Fibroblast of skin of abdomen (primary cell): Measurements from ENCODE around the gene RPS6KC1.
A peak's percentile ranks its signal among the peaks of the same experiment; 100 is the strongest.
"Not testable (repeated sequence)": the region's sequence is repeated elsewhere in the genome, so short reads cannot be mapped to it uniquely, and the experiment has no call there.

ENCODE experiments used
- DNase-seq: peaks from one replicate; pipeline ENCODE4 v3.0.0-alpha.2; 2013

Gene RPS6KC1

DNA sequence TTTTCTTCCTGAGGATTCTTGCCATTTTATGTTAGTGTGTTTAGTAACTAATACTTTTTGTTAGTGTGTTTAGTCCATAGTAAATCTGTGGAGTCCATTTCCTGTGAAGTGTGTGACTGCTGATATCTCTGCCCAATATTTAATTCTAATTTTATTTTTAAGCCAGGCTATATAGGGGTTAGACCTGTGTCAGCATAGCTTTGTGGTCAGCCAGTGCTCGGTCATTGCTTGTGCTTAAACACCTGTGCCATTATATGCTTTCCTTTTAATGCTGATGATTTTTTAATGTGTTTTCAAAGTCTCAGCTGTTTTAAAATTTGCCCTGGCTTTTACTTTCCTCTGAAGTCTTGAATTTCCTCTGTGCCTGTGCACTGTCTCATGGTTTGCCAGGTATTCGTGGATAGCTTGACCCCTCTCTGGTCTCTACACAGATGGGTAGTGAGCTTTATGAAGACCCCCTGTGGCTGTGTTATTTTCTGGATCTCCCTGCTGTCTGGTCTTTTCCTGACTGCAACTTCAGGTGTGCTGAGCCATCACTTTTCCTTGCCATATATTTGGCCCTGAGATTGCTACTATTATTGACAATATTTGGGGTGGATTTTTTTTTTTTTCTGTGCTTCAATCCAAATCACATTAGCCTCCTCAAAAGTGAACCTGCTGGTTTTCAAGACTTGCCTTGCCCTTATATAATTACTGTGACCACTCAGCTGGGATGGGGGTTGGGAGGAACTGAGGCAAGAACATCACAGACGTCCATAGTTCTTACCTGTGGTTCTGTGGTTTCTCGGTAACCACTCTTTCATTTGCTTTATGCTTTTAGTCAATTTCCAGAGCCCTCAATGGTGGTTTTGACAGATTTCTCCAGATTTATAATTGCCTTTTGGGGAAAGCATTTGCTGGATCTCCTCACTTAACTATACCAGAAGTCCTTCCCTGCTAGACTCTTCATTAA is 59.6 kb downstream of the RPS6KC1 start:
- DNase-seq: no peak

DNA sequence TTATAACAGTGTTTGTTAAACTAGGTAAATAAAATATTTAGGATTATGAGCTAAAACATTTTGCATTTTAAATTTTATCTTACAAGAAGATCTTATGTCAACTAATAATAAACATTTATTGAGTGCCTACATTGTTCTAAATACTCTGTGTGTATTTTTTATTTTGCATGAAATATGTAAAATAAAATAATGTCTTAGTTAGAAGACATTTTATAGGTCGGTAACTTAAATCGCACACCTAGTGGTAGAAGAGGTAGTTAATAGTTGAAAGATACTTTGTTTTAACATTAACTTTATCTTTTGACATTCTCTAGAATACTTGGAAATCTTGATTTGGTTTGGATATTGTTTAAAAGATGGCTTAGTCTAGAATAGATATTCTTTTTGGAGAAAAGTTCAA is 60.5 kb downstream of the RPS6KC1 start:
- DNase-seq: no peak

DNA sequence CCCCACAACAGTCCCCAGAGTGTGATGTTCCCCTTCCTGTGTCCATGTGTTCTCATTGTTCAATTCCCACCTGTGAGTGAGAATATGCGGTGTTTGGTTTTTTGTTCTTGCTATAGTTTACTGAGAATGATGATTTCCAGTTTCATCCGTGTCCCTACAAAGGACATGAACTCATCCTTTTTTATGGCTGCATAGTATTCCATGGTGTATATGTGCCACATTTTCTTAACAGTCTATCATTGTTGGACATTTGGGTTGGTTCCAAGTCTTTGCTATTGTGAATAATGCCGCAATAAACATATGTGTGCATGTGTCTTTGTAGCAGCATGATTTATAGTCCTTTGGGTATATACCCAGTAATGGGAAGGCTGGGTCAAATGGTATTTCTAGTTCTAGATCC is 61.7 kb downstream of the RPS6KC1 start:
- not testable (repeated sequence) for DNase-seq

DNA sequence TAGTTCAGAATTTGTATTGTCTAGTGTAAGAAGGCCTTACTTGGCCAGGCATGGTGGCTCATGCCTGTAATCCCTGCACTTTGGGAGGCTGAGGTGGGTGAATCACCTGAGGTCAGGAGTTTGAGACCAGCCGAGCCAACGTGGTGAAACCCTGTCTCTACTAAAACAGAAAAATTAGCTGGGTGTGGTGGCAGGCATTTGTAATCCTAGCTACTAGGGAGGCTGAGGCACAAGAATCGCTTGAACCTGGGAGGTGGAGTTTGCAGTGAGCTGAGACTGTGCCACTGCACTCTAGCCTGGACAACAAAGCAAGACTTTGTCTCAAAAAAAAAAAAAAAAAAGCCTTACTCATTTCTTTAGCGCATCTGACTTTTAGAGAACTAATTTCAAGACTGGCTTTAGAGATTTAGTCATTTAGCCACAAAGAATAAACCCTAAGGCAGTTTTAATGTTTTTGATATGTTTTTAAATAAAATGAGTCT is 66.7 kb downstream of the RPS6KC1 start:
- DNase-seq: not testable (repeated sequence)

DNA sequence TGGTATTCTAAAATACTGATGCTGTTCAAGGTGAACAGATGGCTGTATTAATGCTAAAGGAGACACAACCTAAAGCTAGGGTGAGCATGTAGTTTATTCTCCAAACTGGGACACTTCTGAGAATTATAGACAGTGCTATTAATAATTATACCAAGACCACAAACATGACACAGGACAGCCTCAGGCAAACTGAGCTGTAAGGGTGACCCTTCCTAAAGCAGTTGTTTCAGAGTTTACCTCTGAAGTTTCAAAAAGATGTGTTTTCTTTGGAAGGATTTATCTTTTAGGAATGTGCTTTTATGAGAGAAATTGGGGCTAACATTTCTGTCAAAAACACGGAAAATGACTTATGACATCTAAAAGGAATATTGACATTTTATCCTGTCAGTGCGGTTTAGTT is 68.8 kb downstream of the RPS6KC1 start:
- DNase-seq: no peak

DNA sequence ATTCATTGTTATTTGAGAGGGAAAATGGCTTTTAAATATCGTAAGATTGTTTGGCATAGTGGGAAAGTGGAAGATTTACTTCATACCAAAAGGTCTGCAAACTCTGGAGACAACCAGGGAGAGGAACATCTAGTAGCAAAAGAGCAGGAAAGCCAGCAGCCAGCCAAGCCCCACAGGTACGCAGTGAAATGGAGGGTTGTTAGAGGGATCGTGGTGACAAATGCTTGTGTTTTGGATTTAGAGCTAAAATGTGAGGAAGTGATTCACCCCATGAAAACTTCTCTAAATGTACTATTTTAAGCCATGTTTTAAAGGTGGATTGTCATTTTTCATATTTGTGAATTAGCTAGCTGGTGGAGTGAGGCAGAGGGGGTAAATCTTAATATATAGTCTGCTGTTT is 69.3 kb downstream of the RPS6KC1 start:
- DNase-seq: no peak

DNA sequence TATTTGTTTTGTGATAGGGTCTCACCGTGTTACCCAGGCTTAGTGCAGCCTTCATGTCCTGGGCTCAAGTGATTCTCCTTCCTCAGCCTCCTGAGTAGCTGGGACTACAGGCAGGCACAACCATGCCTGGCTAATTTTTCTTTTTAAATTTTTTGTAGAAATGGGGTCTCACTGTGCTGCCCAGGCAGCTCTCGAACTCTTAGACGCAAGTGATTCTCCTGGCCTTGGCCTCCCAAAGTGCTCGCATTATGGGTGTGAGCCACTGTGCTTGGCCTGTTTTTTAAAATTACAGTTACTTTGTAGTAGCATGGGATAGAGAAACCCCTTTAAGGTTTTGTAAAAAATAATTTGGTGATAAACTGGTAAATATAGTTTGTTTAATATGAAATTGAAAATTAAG is 69.9 kb downstream of the RPS6KC1 start:
- DNase-seq: no peak

DNA sequence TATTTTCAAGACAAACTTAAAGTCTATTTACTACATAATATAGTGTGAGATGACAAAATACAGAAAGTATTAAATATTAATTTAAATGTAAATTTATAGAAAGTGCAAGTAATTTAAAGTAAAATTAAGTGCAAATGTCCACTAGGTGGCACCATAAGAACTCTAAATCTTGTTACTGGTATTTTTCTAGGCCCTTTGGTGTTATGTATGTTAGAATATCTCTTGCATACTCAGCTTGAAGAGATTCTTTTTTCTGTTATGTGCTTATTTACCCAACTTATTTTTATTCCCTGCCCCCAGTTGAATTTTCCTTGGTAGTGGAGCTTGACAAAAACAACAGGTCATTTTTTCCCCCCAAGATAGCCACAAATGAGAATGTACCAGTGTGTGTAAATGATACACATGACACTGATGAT is 71.5 kb downstream of the RPS6KC1 start:
- peak; percentile 46 for DNase-seq

DNA sequence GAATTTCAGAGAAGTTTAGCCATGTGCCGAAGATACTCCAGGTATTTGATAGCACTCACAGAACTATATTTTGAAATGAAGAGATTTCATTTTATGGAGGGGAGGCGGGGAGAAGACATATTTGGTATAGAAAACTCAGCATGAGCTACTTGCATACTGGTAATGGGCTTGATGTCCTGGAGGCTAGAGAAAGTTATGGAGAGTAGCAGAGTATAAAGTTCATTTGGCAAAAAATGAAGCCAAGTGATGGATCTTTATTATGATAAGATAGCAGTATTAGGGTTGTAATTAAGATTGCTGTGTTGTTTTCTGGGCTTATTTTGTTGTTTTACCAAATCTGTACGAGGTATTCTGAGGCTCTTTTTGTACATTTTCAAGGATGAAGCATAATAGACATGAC is 72.0 kb downstream of the RPS6KC1 start:
- no peak for DNase-seq

DNA sequence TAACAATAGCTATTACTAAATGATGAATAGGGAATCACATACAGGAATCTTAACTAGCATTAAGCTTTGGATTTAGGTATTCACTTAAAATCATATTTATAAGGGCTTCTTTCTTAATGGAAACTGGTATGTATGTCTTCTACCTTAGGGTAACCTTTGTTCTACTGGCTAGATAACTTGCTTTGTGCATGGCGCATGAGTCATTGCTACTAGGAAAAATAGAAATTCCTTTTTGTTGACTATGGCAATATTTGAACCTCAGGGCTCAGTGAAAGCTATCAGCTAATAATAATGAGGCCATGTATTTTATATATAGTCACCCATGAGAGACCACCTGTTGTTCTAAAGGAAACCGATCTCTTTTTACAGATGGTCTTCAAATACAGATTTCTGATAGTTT is 72.5 kb downstream of the RPS6KC1 start:
- peak; percentile 53 for DNase-seq

DNA sequence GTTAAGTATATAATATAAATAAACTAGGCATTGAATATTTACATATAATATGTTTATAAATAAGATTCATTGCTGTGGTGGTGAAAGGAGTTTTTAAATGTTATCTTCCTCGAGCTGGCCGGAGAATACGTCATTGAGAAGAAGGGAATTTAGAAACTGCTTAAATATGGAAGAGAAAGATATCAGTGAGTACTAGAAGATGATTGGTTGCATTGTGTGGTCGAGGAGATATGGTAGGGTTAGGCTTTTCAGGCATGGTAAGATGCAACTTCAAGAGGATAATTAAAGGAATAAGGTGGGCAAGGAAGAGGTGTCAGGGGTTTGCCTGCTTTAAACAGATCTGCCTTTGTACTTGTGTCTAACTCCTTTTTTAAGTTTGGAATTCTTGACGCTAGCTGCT is 73.5 kb downstream of the RPS6KC1 start:
- DNase-seq: no peak

DNA sequence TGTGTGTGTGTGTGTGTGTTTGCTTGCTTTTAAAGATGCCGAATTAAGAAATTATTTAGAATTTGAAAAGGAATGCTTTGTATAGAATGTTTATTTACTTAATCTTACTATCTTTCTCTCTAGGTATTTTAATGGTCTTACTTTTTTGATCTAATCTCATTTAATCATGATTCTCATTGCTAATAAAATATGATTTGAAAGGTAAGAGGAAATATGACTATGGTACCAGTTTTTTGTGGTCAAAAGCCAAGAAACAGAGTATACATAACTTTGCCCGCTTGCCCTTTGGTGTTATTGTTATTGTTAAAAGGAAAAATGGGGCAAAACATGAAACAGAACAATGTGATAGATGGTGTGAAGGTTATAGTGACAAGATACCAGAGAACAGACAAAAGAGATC is 74.6 kb downstream of the RPS6KC1 start:
- DNase-seq: no peak

DNA sequence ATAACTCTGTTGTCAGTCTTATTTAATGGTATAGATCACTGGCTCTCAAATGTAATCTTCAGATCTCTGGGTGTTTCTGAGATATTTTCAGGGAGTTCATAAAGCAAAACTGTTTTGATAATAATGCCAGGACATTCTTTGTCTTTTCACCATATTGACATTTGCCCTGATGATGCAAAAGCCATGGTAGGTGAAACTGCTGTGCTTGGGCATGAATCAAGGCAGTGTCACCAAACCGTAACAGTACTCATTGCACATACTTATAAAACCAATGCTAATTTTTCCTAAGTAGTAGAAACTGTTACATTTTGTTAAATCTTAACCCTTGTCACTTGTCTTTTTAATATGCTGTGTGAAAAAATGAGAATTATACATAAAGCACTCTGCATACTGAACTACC is 76.0 kb downstream of the RPS6KC1 start:
- no peak for DNase-seq

DNA sequence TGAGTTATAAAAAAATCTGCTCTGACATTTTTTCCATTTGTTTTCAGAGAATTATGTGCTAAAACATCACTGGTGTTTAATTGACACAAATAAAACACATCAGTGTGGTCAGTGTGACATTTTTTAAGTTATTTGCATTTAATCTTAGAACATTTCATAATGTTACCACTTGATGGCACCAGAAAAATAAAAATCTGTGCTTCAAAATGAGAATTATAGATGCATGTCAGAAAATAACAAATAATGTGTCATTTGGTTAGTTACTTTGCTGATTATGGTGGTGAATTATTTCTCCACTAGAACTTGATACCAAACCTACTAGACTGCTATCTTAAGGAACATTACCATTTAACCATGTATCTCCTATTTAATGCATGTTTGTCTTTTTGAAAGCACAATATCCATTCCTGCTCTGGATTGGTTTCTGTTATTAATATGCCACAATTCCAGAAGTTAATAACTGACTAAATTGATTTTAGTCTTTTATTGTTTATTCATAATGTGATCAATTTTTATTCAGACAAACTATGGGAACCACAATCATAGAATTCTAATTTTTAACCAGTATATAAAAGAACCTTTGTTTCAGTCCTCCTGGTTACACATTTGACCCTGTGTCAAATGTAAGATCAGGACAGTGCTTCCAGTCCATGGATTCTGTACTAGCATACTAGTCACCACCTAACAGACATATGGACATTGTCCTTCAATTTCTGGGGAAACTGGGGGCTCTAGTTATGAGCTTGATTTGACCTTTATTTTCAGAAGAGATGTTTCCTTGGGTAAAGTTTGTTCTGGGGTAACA is 81.0 kb downstream of the RPS6KC1 start:
- no peak for DNase-seq

DNA sequence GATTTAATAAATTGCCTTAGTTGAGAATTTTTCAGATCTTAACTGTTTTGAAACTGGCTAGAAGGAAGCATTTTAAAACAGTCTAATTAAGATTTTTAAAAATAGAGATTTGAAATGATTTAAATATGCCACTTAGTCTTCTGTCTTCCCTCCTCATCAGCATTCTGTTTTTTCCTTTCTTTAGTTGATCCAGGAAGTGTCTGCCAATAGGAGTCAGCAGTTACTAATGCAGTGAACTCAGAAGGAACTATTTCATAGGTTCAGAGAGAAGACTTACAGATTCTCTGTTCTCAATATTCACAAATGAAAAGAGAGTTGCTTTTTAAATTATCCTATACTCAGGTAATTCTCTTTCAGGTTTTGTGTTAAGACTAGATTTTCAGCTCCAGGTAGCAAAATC is 84.5 kb downstream of the RPS6KC1 start:
- peak; percentile 12 for DNase-seq

DNA sequence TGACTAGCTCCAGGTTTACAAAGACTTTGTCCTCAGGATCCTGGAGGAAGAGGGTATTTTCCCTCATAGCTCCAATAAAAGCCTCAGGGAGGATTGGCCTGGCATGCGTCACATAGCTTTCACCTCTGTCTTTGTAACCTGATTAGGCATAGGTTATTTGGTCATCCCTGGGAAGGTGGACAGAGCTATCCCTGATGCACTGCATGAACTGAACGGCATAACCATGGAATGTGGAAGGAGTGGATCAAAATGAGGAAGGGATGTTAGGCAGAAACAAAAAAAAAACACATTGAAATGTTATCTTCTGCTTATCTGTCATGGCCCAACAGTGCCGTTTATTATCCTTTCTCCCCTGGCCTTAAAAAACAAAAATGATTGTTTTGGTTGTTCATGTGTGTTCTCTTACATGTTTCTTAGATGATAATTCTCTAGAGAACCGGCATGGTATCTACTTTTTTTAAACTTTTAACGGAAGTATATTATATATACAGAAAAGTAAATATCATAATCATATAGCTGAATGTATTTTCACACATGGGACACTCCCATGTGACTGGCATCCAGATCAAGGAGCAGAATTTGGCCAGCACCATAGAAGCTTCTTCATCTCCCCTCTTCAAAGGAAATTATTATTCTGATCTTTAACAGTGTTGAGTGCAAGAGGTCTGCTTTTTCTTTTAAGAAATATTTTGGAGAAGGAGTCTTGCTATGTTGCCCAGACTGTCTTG is 85.3 kb downstream of the RPS6KC1 start:
- DNase-seq: no peak

DNA sequence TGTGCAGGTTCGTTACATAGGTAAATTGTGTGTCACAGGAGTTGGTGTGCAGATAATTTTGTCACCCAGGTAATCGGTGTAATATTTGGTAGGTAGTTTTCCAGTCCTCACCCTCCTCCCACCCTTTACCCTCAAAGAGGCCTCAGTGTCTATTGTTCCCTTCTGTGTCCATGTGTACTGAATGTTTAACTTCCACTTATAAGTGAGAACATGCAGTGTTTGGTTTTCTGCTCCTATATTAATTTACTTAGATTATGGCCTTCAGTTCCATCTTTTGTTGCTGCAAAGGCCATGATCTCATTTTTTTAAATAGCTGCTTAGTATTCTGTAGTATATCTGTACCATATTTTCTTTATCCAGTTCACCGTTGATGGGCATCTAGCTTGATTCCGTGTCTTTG is 87.3 kb downstream of the RPS6KC1 start:
- no peak for DNase-seq

DNA sequence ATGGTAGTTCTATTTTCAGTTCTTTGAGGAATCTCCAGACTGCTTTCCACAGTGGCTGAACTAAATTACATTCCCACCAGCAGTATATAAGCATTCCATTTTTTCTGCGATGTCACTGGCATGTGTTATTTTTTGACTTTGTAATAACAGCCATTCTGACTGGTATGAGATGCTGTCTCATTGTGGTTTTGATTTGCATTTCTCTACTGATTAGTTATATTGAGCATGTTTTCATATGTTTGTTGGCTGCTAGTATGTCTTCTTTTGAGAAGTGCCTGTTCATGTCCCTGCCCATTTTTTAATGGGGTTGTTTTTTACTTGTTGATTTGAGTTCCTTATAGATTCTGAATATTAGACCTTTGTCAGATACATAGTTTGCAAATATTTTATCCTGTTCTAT is 87.9 kb downstream of the RPS6KC1 start:
- peak; percentile 62 for DNase-seq

DNA sequence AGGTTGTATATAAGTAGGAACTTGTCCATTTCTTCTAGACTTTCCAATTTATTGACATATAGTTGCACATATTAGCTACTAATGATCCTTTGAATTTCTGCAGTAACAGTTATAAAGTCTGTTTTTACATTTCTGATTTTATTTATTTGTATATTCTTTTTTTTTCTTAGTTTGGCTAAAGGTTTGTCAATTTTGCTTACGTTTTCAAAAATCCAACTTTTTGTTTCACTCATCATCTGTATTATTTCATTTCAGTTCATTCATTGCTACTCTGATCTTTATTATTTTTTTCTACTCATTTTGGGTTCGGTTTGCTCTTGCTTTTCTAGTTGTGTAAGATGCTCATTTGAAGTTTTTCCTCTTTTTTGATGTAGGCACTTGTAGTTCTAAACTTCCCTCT is 97.9 kb downstream of the RPS6KC1 start:
- DNase-seq: no peak

DNA sequence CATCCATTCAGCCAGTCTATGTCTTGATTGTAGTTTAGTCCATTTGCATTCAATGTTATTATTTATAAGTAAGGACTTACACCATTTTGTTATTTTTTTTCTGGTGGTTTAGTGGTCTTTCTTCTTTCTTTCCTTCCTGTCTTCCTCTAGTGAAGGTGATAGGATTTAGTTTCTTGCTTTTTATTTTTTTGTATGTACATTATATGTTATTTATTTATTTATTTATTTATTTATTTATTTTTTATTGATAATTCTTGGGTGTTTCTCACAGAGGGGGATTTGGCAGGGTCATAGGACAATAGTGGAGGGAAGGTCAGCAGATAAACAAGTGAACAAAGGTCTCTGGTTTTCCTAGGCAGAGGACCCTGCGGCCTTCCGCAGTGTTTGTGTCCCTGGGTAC is 99.0 kb downstream of the RPS6KC1 start:
- DNase-seq: not testable (repeated sequence)

DNA sequence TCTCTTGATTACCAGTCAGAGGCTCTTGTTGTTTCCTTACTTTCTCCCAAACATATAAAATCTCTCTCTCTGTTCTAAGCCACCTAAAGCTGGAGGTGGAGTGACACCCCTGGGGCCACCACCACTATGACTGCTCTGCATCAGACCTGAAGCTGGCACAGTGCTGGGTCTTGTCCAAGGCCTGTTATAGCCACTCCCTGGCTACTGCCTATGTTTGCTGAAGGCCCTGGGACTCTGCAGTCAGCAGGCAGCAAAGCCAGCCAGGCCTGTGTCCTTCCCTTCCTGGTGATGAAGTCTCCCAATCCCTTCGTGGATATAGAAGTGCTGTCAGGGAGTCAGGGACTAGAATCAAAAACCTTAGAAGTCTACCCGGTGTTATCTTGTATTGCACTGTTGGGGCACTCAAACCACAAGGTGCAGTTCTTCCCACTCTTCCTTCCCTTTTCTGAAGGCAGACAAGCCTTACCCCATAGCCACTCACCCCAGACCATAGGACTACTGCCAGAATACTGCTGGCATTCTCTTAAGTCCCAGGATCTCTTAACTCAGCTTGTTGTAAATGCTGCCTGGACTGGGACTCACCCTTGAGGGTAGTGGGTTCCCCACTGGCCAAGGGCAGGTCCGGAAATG is 103.1 kb downstream of the RPS6KC1 start:
- no peak for DNase-seq

DNA sequence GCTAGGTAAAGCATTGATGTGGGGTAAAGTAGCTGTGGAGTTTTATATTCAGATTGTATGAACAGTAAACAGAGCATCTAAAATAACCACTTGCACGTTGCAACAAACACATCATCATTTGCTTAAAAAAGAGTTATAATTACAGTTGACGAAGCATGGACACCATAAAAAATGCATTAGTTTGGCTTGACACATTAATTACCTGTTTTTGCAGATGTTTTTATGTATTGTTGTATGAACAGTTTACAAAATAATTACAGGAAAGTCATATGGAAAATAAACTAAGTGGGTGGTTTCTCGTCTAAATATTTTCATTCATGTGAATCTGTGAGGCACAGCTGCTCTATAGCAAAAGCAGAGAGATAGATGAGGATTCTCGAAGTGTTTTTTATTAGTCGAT is 108.3 kb downstream of the RPS6KC1 start:
- DNase-seq: no peak
